IPS DF 4.7 (cell line): ENCODE measurements around the gene AANAT.

Source experiments
- DNase-seq: peaks from one replicate; pipeline ENCODE4 v3.0.0-alpha.2; 2013; ENCODE audit warnings: low spot score; ENCODE audit errors: extremely low read depth

AANAT gene

DNA sequence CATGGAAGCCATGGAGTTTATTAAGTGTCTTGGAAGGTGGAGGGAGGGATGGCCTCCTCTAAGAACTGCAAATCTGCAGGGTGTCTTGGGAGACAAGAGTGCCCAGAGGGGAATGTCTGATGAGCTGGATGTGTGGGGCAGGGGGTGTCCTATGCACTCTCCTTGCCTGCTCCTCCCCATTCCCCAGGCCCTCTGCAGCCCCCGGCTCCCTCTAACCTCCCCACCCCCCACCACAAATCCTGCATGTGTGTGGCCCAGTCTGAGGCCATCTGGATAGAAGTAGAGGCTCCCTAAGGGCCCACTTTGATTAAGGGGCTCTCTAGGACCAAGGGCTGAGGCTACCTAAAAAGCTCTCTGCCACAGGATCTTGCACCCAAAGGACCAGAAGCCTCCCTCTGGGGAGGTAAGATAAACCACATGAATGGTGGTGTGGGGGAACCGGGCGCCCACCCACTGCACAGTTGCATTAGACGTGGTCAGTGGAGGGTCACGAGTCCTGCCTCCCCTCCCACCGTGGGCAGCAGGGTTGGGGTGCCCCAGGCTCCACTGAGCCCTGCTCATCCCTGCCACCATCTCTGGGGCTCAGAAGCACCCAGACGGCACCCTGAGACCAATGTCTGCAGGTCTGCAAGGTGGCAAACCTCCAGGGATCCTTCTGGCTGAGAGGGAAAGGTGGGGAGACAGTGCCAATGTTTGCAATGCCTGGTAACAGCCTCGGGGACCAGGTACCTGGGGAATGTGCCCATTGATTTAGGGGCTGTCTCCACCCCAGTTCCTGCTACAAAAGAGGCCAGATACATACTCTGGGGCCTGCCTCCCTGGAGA, 618 bp downstream of the AANAT start:
- DNase-seq: no peak

DNA sequence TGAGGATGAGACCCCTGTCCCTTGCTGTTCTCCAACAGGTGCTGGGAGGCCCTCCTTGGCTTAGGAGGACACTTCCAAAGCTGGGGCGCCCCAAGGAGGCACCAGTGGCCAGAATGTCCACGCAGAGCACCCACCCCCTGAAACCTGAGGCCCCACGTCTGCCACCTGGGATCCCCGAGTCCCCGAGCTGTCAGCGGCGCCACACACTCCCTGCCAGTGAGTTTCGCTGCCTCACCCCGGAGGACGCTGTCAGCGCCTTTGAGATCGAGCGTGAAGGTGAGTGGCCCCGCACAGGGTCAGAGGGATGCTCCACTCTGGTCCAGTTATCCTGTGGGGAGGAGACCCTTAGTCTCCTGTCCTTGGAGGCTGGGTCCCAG, 1.2 kb downstream of the AANAT start:
- no peak for DNase-seq

- no peak for DNase-seq
These were observed 1.9 kb downstream of the AANAT start for GRCh38 chr17:76469076-76469990.

GRCh38 chr17:76469991-76470739, 2.8 kb downstream of the AANAT start:
- no peak for DNase-seq

- DNase-seq: no peak
These were observed 4.3 kb downstream of the AANAT start for GRCh38 chr17:76471498-76472257.

GRCh38 chr17:76472258-76472645, 4.8 kb downstream of the AANAT start:
- no peak for DNase-seq

GRCh38 chr17:76472726-76473125, 5.3 kb downstream of the AANAT start:
- no peak for DNase-seq

DNA sequence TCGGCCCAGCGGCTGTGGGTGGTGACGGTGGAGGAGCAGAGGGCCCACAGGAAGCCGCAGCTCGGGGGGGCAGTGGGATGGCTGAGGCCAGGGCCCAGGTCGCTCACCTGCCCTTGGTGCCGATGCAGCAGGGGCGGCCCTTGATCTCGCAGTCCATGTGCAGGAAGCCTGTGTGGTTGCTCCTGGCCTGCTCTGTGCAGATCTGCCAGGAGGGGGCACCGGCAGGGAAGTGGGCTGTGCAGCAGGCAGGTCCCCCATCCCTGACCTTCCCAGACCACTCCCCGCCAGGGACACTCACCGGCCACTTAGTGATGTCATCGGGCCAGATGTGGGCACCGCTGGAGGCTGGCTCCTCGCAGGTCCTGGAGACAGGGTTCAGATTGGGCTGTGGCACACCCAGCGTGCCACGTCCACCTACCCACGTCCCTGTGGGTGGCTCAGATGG, 6.2 kb downstream of the AANAT start:
- no peak for DNase-seq

- no peak for DNase-seq
These were observed 6.8 kb downstream of the AANAT start for GRCh38 chr17:76474238-76474637.

DNA sequence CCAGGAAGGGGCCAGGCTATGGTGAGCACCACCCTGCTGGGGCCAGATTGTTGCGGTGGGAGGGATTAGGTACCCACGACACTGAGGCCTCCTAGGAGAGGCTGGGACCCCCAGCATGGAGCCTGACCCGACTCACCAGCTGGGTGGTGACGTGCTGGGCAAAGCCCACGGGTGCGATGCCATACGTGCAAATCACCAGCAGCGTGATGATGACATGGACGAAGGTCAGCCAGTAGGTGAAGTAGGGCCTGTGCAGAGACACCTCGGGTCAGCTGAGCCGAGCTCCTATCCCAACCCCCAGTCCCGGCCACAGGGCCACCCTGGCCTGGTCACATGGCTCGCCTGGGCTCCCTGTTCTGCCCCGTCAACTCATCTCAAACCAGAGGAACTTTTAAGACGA, 7.5 kb downstream of the AANAT start:
- DNase-seq: no peak

GRCh38 chr17:76475302-76475701, 7.9 kb downstream of the AANAT start:
- DNase-seq: no peak

- no peak for DNase-seq
These were observed 9.3 kb downstream of the AANAT start for GRCh38 chr17:76476736-76477135.

GRCh38 chr17:76477576-76477975, 10.2 kb downstream of the AANAT start:
- DNase-seq: no peak

DNA sequence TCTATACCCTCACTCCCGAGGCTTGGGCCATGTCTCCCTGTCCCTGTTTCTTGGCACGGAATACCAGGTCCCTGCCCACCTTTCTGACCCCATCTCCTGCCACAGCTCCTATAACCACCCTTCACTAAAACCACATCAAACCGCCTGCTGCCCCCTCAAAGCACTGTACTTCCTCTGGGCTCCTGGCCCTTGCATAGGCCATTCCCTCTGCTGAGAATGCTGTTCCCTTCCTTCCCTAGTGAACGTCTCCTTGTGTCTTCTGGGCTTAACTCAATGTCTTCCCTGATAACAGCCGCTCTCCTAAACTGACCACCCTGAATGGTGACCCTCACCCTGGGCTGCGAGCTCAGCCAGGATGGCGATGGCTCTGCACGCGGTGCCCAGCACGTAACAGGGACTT, 10.7 kb downstream of the AANAT start:
- no peak for DNase-seq

GRCh38 chr17:76478730-76479514, 11.5 kb downstream of the AANAT start:
- no peak for DNase-seq

GRCh38 chr17:76479515-76480060, 12.2 kb downstream of the AANAT start:
- no peak for DNase-seq

DNA sequence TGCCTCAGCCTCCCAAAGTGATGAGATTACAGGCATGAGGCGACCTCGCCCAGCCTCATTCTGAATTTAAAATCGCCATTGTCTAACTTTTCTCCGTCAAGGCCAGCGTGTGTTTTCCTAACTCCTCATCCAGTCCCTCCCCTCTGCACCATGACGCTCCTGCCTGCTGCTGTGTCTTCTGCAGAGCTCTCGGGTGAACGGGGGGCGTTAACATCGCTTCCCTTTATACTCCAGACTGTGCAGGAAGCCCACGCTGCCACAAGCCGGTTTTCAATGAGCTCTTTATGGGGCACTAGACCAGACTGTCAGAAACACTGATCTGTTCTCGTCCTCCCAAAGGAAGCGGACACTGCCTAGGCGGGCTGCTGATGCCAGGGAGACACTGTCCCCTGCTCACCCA, 13.2 kb downstream of the AANAT start:
- no peak for DNase-seq

DNA sequence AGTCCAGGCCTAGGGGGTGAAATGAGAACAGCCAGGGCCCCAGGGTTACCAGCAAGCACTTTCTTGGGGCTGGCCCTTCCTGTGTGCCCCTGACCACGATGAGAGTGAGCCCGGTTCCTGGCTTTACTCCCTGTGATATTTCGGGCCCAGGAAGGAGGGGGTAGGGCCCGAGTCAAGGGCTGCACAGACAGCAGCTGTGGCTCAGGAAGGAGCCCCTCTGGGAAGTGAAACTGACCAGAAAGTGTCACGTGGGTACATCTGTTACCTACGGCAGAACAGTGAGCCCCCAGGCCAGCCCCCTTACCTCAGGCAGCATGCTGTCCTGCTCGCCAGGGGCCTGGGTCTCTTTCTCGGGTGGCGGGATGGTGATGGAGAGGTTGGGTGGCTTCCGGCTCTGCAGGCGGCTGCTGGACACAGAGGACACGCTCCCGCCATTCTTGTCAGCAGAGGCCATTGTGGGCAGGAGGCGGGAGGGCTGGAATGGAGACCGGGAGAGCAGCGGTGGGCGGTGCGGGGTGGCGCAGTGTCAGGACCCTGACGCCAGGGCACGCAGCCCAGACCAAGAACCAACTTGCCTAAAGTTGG, 13.8 kb downstream of the AANAT start:
- DNase-seq: no peak

GRCh38 chr17:76484228-76484725, 16.9 kb downstream of the AANAT start:
- DNase-seq: no peak
